ENCODE results near the gene UIMC1.
"Not testable (repeated sequence)": the region's sequence is repeated elsewhere in the genome, so short reads cannot be mapped to it uniquely, and the experiment has no call there.

Gene UIMC1

GRCh38 chr5:177010153-177010552 lies 3.6 kb upstream of the UIMC1 start:
- in situ Hi-C loops (cut with MboI; ENCODE audit: low sequenced_read_pairs): no loop called here

- in situ Hi-C loops (cut with MboI; ENCODE audit: low sequenced_read_pairs): no loop called here
Measured at GRCh38 chr5:177008716-177009115, 2.1 kb upstream of the UIMC1 start.

- in situ Hi-C loops (cut with MboI; ENCODE audit: low sequenced_read_pairs): no loop called here
Measured at GRCh38 chr5:177005619-177006264, 837 bp downstream of the UIMC1 start.

GRCh38 chr5:177004961-177005360 lies 1.6 kb downstream of the UIMC1 start:
- in situ Hi-C loops (cut with MboI; ENCODE audit: low sequenced_read_pairs): no loop called here

- in situ Hi-C loops (cut with MboI; ENCODE audit: low sequenced_read_pairs): no loop called here
Measured at GRCh38 chr5:177003649-177004048, 2.9 kb downstream of the UIMC1 start.

GRCh38 chr5:176999526-176999925 lies 7.1 kb downstream of the UIMC1 start:
- in situ Hi-C loops (cut with MboI; ENCODE audit: low sequenced_read_pairs): not testable (repeated sequence)

GRCh38 chr5:176998828-176999227 lies 7.8 kb downstream of the UIMC1 start:
- in situ Hi-C loops (cut with MboI; ENCODE audit: low sequenced_read_pairs): no loop called here

GRCh38 chr5:176996780-176997179 lies 9.8 kb downstream of the UIMC1 start:
- in situ Hi-C loops (cut with MboI; ENCODE audit: low sequenced_read_pairs): no loop called here

GRCh38 chr5:176995896-176996767 lies 10.4 kb downstream of the UIMC1 start:
- in situ Hi-C loops (cut with MboI; ENCODE audit: low sequenced_read_pairs): no loop called here

GRCh38 chr5:176995122-176995490 lies 11.5 kb downstream of the UIMC1 start:
- in situ Hi-C loops (cut with MboI; ENCODE audit: low sequenced_read_pairs): no loop called here

- in situ Hi-C loops (cut with MboI; ENCODE audit: low sequenced_read_pairs): no loop called here
Measured at GRCh38 chr5:176994460-176995121, 12.0 kb downstream of the UIMC1 start.

- in situ Hi-C loops (cut with MboI; ENCODE audit: low sequenced_read_pairs): not testable (repeated sequence)
Measured at GRCh38 chr5:176993081-176993480, 13.5 kb downstream of the UIMC1 start.

GRCh38 chr5:176987583-176987982 lies 19.0 kb downstream of the UIMC1 start:
- in situ Hi-C loops (cut with MboI; ENCODE audit: low sequenced_read_pairs): no loop called here

- in situ Hi-C loops (cut with MboI; ENCODE audit: low sequenced_read_pairs): no loop called here
Measured at GRCh38 chr5:176986280-176986679, 20.3 kb downstream of the UIMC1 start.

- in situ Hi-C loops (cut with MboI; ENCODE audit: low sequenced_read_pairs): no loop called here
Measured at GRCh38 chr5:176985516-176985915, 21.1 kb downstream of the UIMC1 start.

GRCh38 chr5:176984176-176984575 lies 22.4 kb downstream of the UIMC1 start:
- in situ Hi-C loops (cut with MboI; ENCODE audit: low sequenced_read_pairs): not testable (repeated sequence)

GRCh38 chr5:176983593-176983992 lies 23.0 kb downstream of the UIMC1 start:
- in situ Hi-C loops (cut with MboI; ENCODE audit: low sequenced_read_pairs): not testable (repeated sequence)

GRCh38 chr5:176983112-176983511 lies 23.5 kb downstream of the UIMC1 start:
- in situ Hi-C loops (cut with MboI; ENCODE audit: low sequenced_read_pairs): not testable (repeated sequence)

- in situ Hi-C loops (cut with MboI; ENCODE audit: low sequenced_read_pairs): no loop called here
Measured at GRCh38 chr5:176980818-176981217, 25.8 kb downstream of the UIMC1 start.

- in situ Hi-C loops (cut with MboI; ENCODE audit: low sequenced_read_pairs): no loop called here
Measured at GRCh38 chr5:176979669-176980068, 26.9 kb downstream of the UIMC1 start.

GRCh38 chr5:176965633-176966032 lies 40.9 kb downstream of the UIMC1 start:
- in situ Hi-C loops (cut with MboI; ENCODE audit: low sequenced_read_pairs): no loop called here

GRCh38 chr5:176959051-176959450 lies 47.5 kb downstream of the UIMC1 start:
- in situ Hi-C loops (cut with MboI; ENCODE audit: low sequenced_read_pairs): loop anchor here (10.0 kb wide), 1 partner anchor 294 kb away; no protein-coding TSS in a partner anchor
